GM23338 (cell line): ENCODE measurements around the gene COQ10B. TPM values are rescaled to one million over a fixed set of nuclear protein-coding genes. Genes with fewer than 3 reads are reported as not detected.

Experiments used
- CTCF ChIP-seq, 2 experiments: fragments of 200-600 bp in 1 of 2; sonication (generic) in 1 of 2; conservative IDR thresholded peaks; 2 replicates each; pipeline versions ENCODE4 v1.5.1 to v1.6.1; 2016 to 2017; ENCODE audit warnings: antibody characterized with exemption in 2 of 2, low read depth in 2 of 2, mild to moderate bottlenecking in 2 of 2, moderate library complexity in 1 of 2
- EZH2 ChIP-seq: fragments of 200-600 bp; sonication (generic); IDR thresholded peaks from one replicate; pipeline ENCODE4 v1.8.0; 2017; ENCODE audit warnings: antibody characterized with exemption, mild to moderate bottlenecking, low read depth; ENCODE audit not compliant: unreplicated experiment
- polyA plus RNA-seq: library from polyadenylated mRNA; unstranded; fragments of >200 nt; fragmentation: Nextera tagmentation; extraction: Ambion mirVana; gene quantifications from 2 replicates; pipeline ENCODE4 v1.2.1, GENCODE V29; 2016
- small RNA-seq: library from RNA; depleted of rRNA; stranded (forward); fragments of <200 nt; gene quantifications from one replicate; pipeline ENCODE3, GENCODE V24; 2014; ENCODE audit warnings: low replicate concordance
- total RNA-seq: library from RNA; depleted of rRNA; stranded (reverse); fragments of >200 nt; shearing (Covaris generic); gene quantifications from 2 replicates; pipeline ENCODE4 v1.2.3, GENCODE V29; 2014; rRNA removed

Gene COQ10B
- total and polyA plus RNA-seq, 2 experiments from 2014 or later: 26.1 to 27.6 TPM

- TF ChIP-seq CTCF (conservative IDR thresholded peaks at IDR 0.05; ENCODE audit: low read depth in 2 of 2) (no peak), EZH2 (no peak)
These were observed 63.8 kb downstream of the COQ10B start (continued) for GRCh38 chr2:197517150-197517549.

Small RNA genes lying within 50 kb of the gene (small RNA-seq; reads per million reads assigned to genes)
- gene RF00394 (not detected), gene RNU6-1029P (not detected)

Other genes starting within 250 kb of the COQ10B start
- gene ANKRD44, start 142.8 kb upstream of the COQ10B start, total RNA-seq: 0.56 and 1.7 TPM in 2 replicates
- gene ANKRD44, start 142.8 kb upstream of the COQ10B start, polyA plus RNA-seq: 0.37 and 0.44 TPM in 2 replicates
- gene SF3B1, start 18.5 kb upstream of the COQ10B start, total RNA-seq: 340 and 354 TPM in 2 replicates
- gene SF3B1, start 18.5 kb upstream of the COQ10B start, polyA plus RNA-seq: 181 and 238 TPM in 2 replicates
- 870 and 880 TPM in 2 replicates for gene HSPD1, start 46.3 kb downstream of the COQ10B start, total RNA-seq
- gene HSPD1, start 46.3 kb downstream of the COQ10B start, polyA plus RNA-seq: 944 and 1,188 TPM in 2 replicates
- gene HSPE1, start 46.8 kb downstream of the COQ10B start, total RNA-seq: 286 and 328 TPM in 2 replicates
- 1,493 and 1,529 TPM in 2 replicates for gene HSPE1, start 46.8 kb downstream of the COQ10B start, polyA plus RNA-seq
- 68.2 and 101 TPM in 2 replicates for gene MOB4, start 62.5 kb downstream of the COQ10B start, total RNA-seq
- gene MOB4, start 62.5 kb downstream of the COQ10B start, polyA plus RNA-seq: 87.0 and 88.6 TPM in 2 replicates
- gene RFTN2, start 222.0 kb downstream of the COQ10B start, total RNA-seq: 0.42 and 1.0 TPM in 2 replicates
- gene RFTN2, start 222.0 kb downstream of the COQ10B start, polyA plus RNA-seq: 2.1 and 3.6 TPM in 2 replicates